Stomach (tissue), 9 donors: Measurements from ENCODE around the gene CGB8. TPM values are rescaled to one million over a fixed set of nuclear protein-coding genes. Genes with fewer than 3 reads are reported as not detected.
"Not testable (repeated sequence)": the region's sequence is repeated elsewhere in the genome, so short reads cannot be mapped to it uniquely, and the experiment has no call there.

Source experiments
- DNase-seq, 2 donors: peaks; one replicate each; pipeline versions ENCODE4 v3.0.0 to v3.0.0-alpha.2; 2013 to 2019
- H3K27ac ChIP-seq, 5 donors: fragments of 200-600 bp in 4 of 5; sonication (generic) in 4 of 5; one replicate each; pipeline ENCODE4 v1.5.1; 2013 to 2019; ENCODE audit warnings: mild to moderate bottlenecking in 1 of 5, moderate library complexity in 1 of 5
- H3K27me3 ChIP-seq, 3 donors: fragments of 200-600 bp; sonication (generic); one replicate each; pipeline ENCODE4 v1.5.1; 2017 to 2019; ENCODE audit warnings: mixed run types in 1 of 3
- H3K36me3 ChIP-seq, 4 donors: fragments of 200-600 bp; sonication (generic); 1 replicate in 3 of 4; 2 replicates in 1 of 4; pipeline ENCODE4 v1.5.1; 2016 to 2019
- H3K4me1 ChIP-seq, 4 donors: fragments of 200-600 bp; sonication (generic); one replicate each; pipeline ENCODE4 v1.5.1; 2016 to 2019
- H3K4me3 ChIP-seq, 4 donors: fragments of 200-600 bp; sonication (generic) in 3 of 4; one replicate each; pipeline ENCODE4 v1.5.1; 2016 to 2019; ENCODE audit warnings: mild to moderate bottlenecking in 1 of 4
- H3K9me3 ChIP-seq, 4 donors: fragments of 200-600 bp; sonication (generic); one replicate each; pipeline ENCODE4 v1.5.1; 2016 to 2019
- CTCF ChIP-seq, 7 experiments: fragments of 450-650 bp in 4 of 7; fragments of 200-600 bp in 3 of 7; sonication (generic) in 3 of 7; IDR thresholded peaks; one replicate each; pipeline ENCODE4 v1.5.1; 2016 to 2019; ENCODE audit warnings: antibody characterized with exemption in 7 of 7, control low read depth in 2 of 7, mild to moderate bottlenecking in 1 of 7
- EP300 ChIP-seq: sonication (generic); formaldehyde crosslinking; IDR thresholded peaks from one replicate; pipeline ENCODE4 v1.6.1; 2017; ENCODE audit warnings: antibody characterized with exemption
- POLR2A ChIP-seq, 4 donors: fragments of 450-650 bp; IDR thresholded peaks; one replicate each; pipeline ENCODE4 v1.6.1; 2016; ENCODE audit warnings: antibody characterized with exemption in 4 of 4, control low read depth in 2 of 4, mild to moderate bottlenecking in 1 of 4, moderate library complexity in 1 of 4
- POLR2AphosphoS5 ChIP-seq, 3 donors: sonication (generic); formaldehyde crosslinking; IDR thresholded peaks; one replicate each; pipeline ENCODE4 v1.6.1; 2016; ENCODE audit warnings: antibody characterized with exemption in 3 of 3
- WGBS, 5 donors: extraction: QIAGEN DNeasy Blood & Tissue Kit in 3 of 5; methylation state at CpG; one replicate each; pipeline versions ENCODE4 v1.1.5 to v1.1.7; 2013 to 2018; 5-methylcytosine and 5-hydroxymethylcytosine counted together
- intact Hi-C: fragments of 100-400 bp; cut with DNase I; formaldehyde crosslinking; loops from one replicate; pipeline ENCODE4 v1.15.1; 2023; ENCODE audit warnings: low total_unique reads
- polyA plus RNA-seq, 3 donors: library from polyadenylated mRNA; stranded (reverse); fragments of 200-250 nt; gene quantifications; one replicate each; pipeline ENCODE4 v1.2.3, GENCODE V29; 2013
- total RNA-seq, 5 donors: library from RNA; depleted of rRNA; stranded (reverse); fragments of >200 nt; gene quantifications; one replicate each; pipeline versions ENCODE4 v1.1.0 to v1.2.3, GENCODE V29; 2014 to 2016
- donor health status: healthy with polysubstance abuse.
- donor health status: Bipolar disorder and iron deficiency.
- donor health status: healthy.

Gene CGB8
- total and polyA plus RNA-seq, 8 donors, result not detected

DNA sequence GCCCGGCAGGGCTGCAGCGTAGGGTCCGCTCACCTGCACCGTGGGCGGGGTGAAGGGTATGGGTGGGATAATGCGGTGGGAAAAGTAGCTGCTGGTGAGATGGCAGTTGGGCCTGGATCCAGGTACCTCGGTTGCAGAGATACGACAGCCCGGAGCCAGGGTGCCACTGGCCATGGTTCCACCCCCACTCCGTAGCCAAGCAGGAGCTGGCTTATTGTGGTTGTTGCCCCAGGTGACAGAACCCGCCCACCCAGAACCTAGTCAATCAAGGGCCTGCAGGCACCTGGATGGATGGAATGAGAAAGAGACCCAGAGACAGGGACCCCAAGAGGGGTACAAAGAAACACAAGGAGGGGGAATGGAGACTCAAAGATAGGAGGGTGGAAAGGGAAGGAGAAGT, 28.6 kb downstream of the CGB8 start:
- Histone ChIP-seq H3K27ac (no peak overlapping the region), H3K4me1 (peaks cover 22 to 27% (median 25%) of the 10 kb centered on the region in 4 donors), H3K9me3 (no peaks in the 10 kb centered on the region), H3K36me3 (peaks cover 0 to 13% (median 12%) of the 10 kb centered on the region in 4 donors), H3K27me3 (peaks cover 0 to 46% (median 15%) of the 10 kb centered on the region in 3 donors), H3K4me3 (no peak overlapping the region)
- TF ChIP-seq CTCF (IDR thresholded peaks at IDR 0.05), result no peak
- TF ChIP-seq EP300, result no peak
- intact Hi-C loops, result no loop called here
- peak in 1 of 2 donors; percentile 31 for DNase-seq
- WGBS, 5 donors, result 47 to 64% (median 50%) methylated on average over 11 of the region's 11 CpGs

GRCh38 chr19:49019242-49019932, 29.5 kb downstream of the CGB8 start:
- Histone ChIP-seq H3K36me3 (peaks cover 0 to 22% (median 21%) of the 10 kb centered on the region in 4 donors), H3K9me3 (no peaks in the 10 kb centered on the region), H3K27ac (no peak overlapping the region), H3K4me3 (peak overlapping the region; percentile 49 to 62 (median 50)), H3K4me1 (peaks cover 22 to 27% (median 25%) of the 10 kb centered on the region in 4 donors), H3K27me3 (peaks cover 0 to 46% (median 15%) of the 10 kb centered on the region in 3 donors)
- 8 to 23% (median 11%) methylated on average over 14 to 41 of the region's 41 CpGs for WGBS, 5 donors
- intact Hi-C loops, result no loop called here
- DNase-seq, result peak; percentile 71 to 83
- no peak for TF ChIP-seq EP300
- no peak for TF ChIP-seq CTCF (IDR thresholded peaks at IDR 0.05)
- TF ChIP-seq POLR2A (IDR thresholded peaks at IDR 0.05), result no peak
- TF ChIP-seq POLR2AphosphoS5 (IDR thresholded peaks at IDR 0.05), result no peak

DNA sequence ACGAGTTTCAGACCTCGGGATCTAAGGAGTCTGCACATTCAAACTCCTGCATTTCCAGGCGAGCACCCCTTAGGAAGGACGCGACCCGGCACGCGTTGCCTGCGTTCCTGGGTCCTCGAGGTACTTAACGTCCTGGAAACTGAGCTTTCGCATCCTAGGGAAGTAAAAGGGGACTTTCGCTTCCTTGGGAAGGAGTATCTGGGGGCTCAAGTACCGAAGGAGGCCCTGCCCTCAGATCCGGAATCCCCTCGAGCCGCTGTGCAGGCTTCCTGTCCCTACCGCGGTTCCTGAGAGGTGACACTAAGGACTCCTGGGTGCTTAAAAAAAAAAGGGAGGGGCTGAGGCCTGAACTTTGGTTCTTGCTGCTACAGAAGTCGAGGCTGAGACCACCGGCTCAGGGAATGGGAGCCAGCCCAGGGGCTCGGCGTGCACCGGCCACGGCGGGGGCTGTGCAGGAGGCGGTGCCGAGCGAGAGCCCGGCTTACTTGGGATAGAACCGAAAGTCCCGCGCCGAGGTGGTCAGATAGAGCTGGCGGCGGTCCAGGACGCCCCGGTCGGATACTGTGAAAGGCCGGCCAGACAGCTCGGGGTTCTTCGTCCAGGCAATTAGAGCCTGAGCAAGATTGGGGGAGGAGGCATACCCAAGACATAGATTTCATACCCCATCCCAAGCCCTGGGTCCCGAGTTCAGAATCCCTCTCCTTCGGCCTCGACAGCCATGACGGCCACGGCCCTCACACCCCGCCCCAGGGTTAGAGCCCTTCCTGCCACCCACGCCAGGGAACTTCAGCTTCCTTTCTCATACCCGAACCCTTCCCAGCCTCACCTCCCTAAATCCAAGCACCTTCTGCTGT, 30.3 kb downstream of the CGB8 start:
- WGBS, 5 donors, result 2 to 14% (median 5%) methylated on average over 27 to 50 of the region's 50 CpGs
- Histone ChIP-seq H3K36me3 (peaks cover 0 to 30% (median 29%) of the 10 kb centered on the region in 4 donors), H3K4me3 (peak overlapping the region; percentile 49 to 62 (median 50)), H3K27me3 (peaks cover 0 to 46% (median 15%) of the 10 kb centered on the region in 3 donors), H3K4me1 (peaks cover 22 to 27% (median 25%) of the 10 kb centered on the region in 4 donors)
- H3K27ac ChIP-seq, intact Hi-C loops, H3K9me3 ChIP-seq: not testable (repeated sequence)
- peak in 1 of 2 donors; percentile 48 for DNase-seq

DNA sequence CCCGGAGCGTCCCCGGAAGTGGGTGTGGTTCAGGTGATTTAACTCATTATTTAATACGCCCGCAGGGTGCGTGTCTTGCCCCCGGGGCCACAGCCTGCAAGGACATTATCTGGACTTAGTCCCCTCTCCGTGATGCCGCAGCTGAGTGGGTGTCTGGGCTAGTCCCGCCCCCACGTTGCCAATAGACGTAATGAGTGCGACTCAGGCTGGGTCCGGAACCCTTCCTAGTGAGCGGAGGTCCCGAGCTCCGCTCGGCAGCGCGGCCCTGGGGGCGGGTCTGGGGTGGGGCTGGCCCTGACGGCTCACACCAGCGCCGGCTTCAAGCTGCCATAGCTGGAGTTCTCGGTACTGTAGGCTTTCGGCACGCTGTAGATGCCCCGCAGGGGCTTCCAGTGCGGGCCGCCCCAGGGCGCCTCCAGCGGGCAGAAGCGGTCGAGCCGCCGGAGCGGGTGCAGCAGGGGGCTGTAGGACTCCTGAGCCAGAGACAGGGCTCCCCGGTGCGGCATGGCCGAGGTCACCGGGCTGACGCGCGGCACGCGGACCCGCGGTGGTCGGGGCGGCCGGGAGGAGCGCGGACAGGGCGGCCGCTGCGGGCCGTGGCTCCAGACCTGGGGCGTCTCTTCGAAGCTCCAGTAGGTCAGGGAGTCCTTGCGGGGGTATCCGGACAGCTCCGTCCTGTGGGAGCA, 31.1 kb downstream of the CGB8 start:
- Histone ChIP-seq H3K9me3 (no peaks in the 10 kb centered on the region), H3K36me3 (peaks cover 0 to 38% (median 36%) of the 10 kb centered on the region in 4 donors), H3K4me1 (peaks cover 22 to 27% (median 25%) of the 10 kb centered on the region in 4 donors), H3K27me3 (peaks cover 0 to 46% (median 15%) of the 10 kb centered on the region in 3 donors), H3K27ac (peak overlapping the region in 1 of 5 donors; percentile 32), H3K4me3 (peak overlapping the region; percentile 49 to 62 (median 50))
- DNase-seq, result peak; percentile 53 to 82
- intact Hi-C loops, result no loop called here
- 0 to 1% (median 1%) methylated on average over 14 to 62 of the region's 62 CpGs for WGBS, 5 donors
- TF ChIP-seq CTCF (IDR thresholded peaks at IDR 0.05) (peak in 2 of 7 experiments; percentile 34 to 41), POLR2AphosphoS5 (IDR thresholded peaks at IDR 0.05) (peak in 1 of 3 donors; percentile 6), EP300 (no peak), POLR2A (IDR thresholded peaks at IDR 0.05) (no peak)
